Activated CD4-positive, alpha-beta T cell treated with anti-CD3 and anti-CD28 coated beads, Interleukin-2, amount 50 U/mL, for 48 hours (primary cell): ENCODE measurements around the gene CEACAM6.
A peak's percentile ranks its signal among the peaks of the same experiment; 100 is the strongest.

Experiments
- DNase-seq, 2 experiments: peaks; one replicate each; pipeline ENCODE4 v3.0.0-alpha.2; 2020

The CEACAM6 gene

GRCh38 chr19:41801031-41801430, 45.7 kb downstream of the CEACAM6 start:
- no peak for DNase-seq

- DNase-seq, result no peak
Observed at GRCh38 chr19:41801792-41802211, 46.5 kb downstream of the CEACAM6 start.

- no peak for DNase-seq
Observed at GRCh38 chr19:41802770-41803169, 47.4 kb downstream of the CEACAM6 start.

GRCh38 chr19:41804336-41804735, 49.0 kb downstream of the CEACAM6 start:
- DNase-seq, result no peak

- DNase-seq, result no peak
Observed at GRCh38 chr19:41807176-41807575, 51.8 kb downstream of the CEACAM6 start.

GRCh38 chr19:41808663-41809566, 53.6 kb downstream of the CEACAM6 start:
- no peak for DNase-seq

- no peak for DNase-seq
Observed at GRCh38 chr19:41810301-41810700, 55.0 kb downstream of the CEACAM6 start.

GRCh38 chr19:41811036-41811435, 55.7 kb downstream of the CEACAM6 start:
- no peak for DNase-seq

- DNase-seq, result no peak
Observed at GRCh38 chr19:41811981-41812380, 56.7 kb downstream of the CEACAM6 start.

GRCh38 chr19:41813911-41814310, 58.6 kb downstream of the CEACAM6 start:
- no peak for DNase-seq

GRCh38 chr19:41815301-41815700, 60.0 kb downstream of the CEACAM6 start:
- no peak for DNase-seq

- no peak for DNase-seq
Observed at GRCh38 chr19:41816761-41817160, 61.4 kb downstream of the CEACAM6 start.

GRCh38 chr19:41821003-41821735, 65.8 kb downstream of the CEACAM6 start:
- peak; percentile 38 to 48 for DNase-seq
